CD4-positive, alpha-beta T cell treated with Interleukin-2 at 100 ng/mL for 4 hours (primary cell): ENCODE measurements around the gene ADARB2.

Source experiments
- DNase-seq: peaks from one replicate; pipeline ENCODE4 v3.0.0-alpha.2; 2020; ENCODE audit warnings: low spot score

Gene ADARB2

DNA sequence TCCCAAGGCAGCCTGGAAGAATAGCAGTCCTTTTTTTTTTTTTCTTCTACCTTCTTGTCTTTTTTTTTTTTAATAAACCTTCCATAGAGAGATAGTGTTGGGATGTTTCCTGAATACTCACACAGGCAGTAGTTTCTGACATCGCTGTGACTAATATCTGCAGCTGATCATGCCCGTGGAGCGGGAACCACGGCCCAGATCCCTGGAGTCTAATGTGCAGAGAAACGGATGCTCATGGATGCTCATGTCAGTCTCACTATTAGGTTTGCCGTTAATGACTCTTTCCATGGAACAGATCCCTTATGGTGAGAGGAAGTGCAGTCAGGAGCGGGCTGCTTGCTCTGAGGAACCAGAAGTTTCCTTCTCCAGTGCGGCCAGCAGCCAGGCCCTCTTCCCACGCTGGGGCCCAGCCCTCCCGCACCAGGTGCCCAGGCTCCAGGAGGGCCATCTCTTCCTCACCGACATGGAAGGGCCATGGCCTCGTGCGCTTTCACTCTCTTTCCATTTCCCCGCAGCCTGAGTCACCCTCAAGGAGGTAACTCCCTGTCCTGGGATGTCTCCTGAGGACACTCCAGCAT, 548.7 kb downstream of the ADARB2 start:
- no peak for DNase-seq

DNA sequence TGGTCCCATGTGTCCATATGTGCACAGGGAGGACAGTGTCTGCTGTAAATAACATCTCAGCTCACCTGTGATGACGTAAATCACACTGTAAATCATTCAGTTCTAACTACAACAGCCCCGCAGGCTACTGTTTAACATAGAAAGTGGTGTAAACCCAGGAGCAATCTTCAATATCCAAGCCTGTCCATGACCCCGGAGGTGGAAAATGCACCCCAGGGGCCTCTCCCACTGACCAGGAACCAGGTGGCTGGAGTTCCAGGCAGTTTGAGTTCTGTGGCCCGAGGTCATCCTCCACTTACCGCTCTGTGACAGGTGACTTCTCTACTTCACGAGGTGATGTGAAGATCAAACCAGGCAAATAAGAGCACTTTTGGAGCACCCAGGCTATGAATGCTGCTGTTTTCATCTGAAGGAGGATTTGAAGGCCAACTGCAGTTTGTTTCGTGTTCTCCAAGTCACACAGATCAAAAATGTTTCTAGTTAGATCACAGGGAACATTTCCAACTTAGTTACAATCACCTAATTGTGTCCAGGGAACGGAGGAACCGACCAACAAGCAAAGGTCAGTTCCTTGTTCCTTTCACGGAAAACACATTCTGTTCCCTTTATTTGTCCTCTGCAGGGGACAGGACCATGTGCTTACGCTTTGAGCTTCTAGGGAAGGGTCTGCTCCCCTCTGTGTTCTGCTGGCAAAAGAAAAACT, 549.3 kb downstream of the ADARB2 start:
- DNase-seq: no peak

DNA sequence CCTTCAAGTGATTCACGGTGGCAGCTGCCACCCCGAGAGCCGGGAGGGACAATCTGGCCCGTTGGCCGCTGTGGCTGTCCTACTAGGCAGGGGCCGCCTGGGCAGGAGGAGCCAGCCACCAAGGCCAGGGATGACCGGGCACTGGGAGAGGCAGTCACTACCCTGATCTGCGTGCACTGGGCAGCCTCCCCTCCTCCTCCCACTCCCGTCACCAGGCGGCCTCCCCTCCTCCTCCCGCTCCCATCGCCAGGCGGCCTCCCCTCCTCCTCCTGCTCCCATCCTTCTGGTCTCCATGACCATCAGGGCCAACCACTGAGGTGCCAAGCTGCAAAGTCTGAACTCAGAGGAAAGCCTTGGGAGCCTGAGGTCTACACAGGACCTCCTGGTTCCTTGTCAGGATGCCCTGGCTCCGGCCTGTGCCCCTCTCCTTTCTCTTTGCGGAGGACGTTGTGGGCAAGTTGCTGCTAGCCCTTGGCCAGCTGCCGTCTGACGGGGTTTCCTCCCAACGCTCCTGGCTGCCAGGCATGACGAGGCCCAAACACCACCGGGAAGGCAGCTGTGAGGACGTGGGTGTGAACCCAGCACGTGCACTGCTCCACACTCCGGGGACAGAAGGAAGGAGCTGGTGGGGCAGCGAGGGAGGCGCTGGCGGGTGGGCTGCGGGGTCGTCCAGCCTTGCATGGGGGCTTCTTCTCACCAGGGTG, 550.0 kb downstream of the ADARB2 start:
- DNase-seq: no peak

DNA sequence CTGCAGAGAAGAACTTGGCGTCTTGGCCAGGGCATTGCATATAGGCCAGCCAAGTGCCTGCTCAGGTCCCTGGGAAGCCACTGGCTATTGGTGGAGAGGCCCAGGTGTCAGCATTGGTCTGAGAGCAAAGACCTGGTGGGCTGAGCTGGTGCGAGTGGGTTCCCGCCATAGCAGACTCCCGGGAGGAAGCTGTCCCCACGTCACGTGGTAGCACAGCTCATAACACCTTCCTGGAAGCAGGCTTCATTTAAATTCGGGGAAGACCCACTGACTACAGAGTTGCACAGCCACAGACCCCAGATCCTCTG, 550.7 kb downstream of the ADARB2 start:
- DNase-seq: no peak

DNA sequence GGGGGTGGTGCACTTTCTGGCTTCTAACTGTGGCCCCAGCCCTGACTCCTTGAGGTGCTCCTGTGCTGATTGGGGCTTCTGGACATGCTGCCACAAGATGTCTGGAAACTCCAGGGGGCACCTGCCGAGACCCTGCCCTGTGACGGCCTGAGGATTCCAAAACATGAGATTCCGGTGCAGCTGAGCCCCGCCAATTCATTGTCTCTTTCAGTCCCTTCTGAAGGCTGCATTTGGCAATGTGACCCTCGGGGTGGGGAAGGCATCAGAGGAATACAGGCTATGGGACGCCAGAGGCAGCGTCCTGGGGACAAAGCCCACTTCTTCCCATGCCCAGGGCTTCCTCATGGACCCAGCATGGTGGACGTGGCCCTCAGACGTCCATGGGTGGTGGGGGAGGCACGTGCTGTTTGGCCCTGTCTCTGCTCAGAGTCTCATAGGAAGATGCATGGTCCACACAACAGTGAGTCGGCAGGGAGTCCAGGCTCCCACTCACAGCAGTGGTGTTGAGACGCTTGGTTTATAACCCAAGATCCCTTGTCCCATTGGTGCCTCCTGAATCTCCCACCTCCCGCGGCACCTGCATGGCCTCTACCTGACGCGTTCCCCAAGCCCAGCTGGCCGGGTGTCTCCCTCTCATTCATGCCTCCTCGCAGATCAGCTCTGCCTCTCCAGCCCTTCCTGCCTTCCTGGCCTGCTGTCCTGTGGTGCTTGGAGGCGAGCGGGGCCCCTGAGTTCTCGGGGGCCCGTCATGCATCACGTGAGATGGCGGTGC, 551.2 kb downstream of the ADARB2 start:
- DNase-seq: no peak

DNA sequence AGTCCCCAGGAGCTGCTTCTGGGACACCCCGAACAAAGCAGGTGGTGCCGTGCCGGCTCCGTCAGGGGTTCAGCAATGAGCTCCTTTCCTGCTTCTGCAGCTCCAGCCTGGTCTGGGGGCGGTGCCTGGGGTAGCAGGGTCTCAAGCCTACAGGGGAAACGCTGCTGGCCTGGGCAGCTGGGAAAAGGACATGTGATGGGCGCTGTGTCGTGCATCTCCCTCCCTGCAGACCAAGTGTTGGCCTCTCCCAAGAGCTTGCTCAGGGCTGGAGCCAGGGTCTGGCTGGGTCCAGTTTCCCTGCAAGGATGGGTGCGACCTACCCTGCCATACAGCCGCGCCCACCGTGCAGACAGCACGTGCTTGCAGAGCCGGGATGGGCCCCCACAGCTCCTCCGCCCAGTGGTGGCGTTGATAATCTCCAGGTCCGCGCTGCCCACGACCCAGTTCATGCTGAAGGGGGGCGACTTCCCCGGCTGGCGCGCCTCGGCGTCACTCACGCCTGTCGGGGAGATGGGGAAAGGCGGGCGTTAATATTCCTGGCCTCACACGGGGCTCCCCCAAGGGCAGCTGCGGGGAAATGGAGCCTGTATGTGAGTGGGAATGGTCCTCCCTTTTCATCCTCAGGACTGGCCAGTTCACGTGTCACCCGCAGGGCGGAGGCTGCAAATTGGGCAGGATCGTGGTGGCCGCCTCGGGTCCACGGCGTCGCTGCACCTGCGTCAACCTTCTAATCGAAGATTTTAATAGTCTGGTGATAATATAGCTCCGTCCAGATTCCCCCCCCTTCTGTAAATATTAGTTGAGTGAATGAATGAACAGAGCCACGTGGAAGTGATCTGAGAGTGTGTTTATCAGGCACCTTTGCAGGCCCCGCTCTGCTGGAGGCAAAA, 552.5 kb downstream of the ADARB2 start:
- DNase-seq: no peak

DNA sequence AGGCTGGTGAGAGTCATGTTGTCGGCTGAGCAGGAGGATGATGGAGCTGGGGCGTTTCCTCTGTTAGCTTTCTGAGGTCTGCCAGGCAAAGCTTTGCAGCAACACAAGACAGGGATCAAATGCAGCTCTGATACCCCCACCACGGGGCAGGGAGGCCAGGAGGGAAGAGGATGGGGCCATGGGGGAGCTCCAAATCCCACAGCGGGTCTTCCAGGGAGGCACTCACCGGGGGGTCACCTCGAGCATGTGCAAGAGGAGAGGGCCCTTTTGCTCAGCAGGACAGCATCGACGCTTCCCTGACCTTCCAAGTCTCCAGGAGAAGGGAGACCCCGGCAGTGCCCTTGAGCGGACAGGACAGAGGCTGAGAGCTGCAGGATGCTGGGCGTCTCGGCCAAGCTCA, 553.6 kb downstream of the ADARB2 start:
- no peak for DNase-seq

DNA sequence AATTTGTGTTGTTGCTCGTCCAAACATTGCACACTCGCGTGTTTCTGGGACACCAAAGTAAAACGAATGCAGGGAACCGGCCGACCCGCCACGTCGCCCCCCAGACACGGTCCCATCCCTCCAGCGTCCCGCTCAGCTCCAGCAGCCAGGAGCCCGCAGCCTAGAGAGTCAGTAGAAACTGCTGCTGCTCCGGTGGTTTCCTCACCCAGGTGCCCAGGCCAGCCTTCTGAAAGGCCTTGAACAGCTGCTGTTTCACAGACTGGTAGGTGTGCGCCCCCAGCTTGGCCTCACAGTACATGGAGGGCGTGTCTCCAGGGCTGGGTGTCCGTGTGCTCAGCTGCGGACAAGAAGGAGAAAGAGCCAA, 554.3 kb downstream of the ADARB2 start:
- no peak for DNase-seq

DNA sequence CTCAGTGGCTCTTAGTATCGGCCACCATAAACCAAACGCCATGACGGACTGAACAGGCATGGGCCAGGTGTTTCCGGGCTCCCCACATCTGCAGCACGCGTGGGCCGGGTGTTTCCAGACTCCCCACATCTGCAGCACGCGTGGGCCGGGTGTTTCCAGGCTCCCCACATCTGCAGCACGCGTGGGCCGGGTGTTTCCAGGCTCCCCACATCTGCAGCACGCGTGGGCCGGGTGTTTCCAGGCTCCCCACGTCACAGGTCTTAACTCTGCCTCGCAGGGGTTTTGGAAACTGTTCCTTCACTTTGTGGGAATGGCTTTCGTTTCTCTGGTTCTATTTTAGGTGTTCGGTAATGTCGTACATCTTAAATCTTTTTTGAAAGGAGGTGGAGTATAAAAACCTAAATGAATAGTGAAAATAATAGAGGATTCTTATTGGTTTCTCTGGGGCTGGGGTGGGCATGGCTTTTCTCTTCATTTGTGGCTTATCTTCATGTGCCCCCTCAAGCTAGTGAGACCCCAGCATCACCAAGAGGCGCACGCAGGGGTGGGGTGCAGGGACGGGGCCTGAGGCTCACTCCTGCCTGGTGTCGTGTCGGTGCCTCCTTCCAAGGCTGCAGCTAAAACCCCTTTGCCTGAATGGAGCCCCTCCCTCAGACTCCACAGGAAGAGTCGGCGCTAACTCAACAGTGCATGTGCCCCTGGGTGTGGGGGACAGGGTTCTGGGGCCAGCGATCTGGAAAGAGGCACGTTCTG, 554.9 kb downstream of the ADARB2 start:
- DNase-seq: no peak

DNA sequence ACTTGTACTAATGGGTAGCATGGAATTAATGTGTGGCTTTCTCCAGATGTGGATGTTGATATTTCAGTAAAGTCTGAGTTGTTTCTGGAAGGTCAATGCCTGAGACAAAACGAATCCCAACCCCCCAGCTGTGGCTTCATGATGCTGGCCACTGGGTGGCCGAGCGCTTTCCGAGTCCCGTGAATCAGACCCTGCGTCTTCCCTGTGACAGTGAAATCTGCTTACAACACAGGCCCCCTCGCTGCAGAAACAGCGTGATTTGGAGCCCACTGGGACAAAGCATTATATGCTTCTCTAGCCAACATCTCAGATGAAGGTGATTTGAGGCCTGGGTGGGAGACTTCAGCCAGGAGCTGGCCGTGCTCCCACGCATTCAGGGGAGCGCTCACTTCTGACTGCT, 556.5 kb downstream of the ADARB2 start:
- no peak for DNase-seq

DNA sequence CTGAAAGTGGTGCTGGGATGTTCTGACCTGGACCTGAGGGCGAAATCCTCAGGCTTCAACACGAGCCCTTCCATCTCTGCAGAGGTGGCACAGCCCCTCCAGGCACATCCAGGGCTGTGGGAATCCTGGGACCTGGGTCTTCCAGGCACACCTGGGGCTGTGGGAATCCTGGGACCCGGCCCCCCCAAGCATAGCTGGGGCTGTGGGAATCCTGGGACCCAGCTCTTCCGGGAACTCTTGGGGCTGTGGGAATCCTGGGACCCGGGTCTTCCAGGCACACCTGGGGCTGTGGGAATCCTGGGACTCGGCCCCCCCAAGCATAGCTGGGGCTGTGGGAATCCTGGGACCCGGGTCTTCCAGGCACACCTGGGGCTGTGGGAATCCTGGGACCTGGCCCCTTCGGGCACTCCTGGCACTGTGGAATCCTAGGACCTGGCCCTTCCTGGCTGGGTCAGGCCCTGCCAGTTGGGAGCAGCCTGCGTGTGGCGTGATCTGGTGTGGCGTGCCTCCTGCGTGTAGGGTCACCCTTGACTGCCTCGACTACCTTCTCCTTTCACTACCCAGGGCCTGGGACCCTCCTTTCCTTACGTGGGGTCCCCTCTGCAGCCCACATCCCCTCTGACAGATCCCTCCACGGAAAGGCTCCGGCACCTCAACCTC, 557.1 kb downstream of the ADARB2 start:
- DNase-seq: no peak

DNA sequence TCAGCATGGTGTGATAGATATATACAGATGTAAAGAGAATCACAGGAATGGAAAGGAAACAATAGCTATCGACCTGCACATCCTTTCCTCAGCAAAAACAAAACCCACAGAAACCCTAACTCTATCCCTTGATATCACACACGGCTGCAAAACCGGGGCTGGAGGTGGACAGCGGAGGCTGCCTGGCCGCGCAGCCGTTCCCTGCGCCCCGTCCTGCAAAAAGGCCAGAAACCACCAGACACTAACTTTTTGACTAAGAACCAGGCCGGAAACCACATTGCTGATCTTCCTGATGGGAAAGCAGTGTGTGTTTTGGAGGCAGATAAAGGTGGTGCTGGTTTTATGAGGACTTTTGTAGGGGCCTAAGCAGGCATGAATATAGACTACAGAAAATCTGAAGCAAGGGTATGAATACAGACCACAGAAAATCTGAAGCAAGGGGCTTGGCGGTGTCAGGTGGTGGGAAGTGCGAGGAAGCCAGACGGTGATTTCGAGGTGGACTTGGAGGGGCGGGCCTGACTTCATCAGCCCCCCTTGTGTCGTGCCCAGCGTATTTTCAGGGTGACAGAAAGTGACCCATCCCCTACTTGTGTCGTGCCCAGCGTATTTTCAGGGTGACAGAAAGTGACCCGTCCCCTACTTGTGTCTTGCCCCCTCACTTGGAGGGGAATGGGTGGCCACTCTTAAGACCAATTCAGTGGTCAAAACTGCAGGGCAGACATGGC, 557.8 kb downstream of the ADARB2 start:
- no peak for DNase-seq

DNA sequence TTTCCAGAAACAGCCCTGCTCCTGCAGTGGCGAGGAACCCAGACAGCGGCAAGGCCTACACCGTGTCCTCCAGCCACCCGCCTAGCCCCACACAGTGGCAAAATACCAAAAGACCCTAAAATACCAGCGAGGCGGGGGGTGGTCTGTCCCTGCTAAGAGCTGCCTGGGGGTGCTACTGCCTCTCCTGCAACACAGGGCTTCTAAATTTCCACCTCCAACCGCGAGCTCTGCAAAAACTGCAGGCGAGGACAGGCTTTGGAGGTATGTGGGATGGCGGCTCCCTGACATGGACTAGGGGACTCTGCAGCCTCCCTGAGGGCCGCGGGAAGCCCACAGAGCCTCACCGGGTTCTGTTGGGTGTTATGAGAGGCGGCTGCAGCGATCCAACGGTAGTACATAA, 558.8 kb downstream of the ADARB2 start:
- DNase-seq: no peak

DNA sequence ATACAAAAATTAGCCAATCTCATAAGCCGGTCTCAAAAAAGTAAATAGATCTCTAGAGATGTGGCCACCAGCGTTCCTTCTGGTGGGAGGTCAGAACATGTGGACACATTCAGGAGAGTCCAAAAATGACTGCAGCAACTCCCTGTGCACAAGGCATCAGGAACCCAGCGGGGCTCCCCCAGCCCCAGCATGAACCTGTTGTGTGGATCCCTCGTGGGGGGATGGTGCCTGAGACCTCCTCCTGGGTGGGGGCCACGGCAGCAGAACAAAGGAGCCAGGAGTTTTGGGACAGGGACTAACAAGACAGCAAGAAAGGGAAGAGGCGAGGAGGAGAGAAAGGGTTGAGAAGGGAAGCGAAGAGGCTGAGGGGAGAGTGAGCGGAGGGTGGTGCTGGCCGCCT, 559.4 kb downstream of the ADARB2 start:
- DNase-seq: no peak

DNA sequence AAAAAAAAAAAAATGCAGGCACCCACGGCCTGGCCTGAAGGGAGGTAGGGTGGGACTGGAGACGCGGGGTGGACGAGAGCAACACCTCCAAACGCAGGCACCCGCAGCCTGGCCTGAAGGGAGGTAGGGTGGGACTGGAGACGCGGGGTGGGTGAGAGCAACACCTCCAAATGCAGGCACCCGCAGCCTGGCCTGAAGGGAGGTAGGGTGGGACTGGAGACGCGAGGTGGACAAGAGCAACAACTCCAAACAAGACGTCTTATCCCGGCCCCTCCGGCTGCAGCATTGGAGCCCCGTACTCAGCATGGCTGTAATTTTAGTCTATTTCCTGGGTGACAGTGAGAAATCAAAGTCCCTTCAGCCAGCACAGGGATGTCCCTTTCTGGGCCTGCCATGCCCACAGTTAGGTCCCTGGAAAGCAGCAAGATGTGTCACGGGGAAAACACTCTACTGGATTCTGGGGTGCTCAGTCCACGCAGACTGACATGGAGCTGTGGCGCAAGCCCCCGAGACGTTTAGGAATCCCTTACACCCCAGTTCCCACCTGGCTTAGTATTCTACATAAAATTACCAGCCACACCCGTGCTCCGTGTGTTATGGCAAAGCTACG, 561.3 kb downstream of the ADARB2 start:
- DNase-seq: no peak

DNA sequence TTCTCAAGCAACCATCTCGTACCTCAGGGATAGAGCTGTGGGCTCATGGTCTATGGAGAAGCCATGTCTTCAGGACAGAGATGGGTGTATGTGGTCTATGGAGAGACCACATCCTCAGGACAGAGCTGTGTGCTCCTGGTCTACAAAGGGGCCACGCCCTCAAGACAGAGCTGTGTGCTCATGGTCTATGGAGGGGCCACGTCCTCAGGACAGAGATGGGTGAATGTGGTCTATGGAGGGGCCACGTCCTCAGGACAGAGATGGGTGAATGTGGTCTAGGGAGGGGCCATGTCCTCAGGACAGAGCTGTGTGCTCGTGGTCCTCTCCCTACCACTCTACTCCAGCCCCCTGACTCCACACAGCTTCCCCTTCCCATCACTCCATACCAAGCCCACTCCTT, 563.3 kb downstream of the ADARB2 start:
- DNase-seq: no peak

DNA sequence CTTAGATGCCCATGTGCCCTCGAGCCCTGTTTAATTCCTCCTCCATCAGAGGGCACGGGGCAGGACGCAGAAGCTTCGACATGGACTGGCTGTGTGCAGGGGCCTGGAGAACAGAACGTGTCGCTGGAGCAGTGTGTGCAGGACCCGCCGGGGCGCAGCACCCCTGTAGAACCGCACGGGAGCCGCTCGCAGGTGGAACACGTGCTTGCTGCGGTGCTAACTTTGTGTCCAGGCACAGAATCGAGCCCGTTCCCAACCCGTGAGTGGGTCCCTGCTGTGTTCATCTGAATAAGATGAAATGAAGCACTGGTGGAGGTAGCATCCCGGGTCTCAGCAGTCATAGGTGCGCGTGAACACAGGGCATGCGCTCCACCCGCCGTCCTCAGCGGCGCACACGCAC, 564.2 kb downstream of the ADARB2 start:
- no peak for DNase-seq

DNA sequence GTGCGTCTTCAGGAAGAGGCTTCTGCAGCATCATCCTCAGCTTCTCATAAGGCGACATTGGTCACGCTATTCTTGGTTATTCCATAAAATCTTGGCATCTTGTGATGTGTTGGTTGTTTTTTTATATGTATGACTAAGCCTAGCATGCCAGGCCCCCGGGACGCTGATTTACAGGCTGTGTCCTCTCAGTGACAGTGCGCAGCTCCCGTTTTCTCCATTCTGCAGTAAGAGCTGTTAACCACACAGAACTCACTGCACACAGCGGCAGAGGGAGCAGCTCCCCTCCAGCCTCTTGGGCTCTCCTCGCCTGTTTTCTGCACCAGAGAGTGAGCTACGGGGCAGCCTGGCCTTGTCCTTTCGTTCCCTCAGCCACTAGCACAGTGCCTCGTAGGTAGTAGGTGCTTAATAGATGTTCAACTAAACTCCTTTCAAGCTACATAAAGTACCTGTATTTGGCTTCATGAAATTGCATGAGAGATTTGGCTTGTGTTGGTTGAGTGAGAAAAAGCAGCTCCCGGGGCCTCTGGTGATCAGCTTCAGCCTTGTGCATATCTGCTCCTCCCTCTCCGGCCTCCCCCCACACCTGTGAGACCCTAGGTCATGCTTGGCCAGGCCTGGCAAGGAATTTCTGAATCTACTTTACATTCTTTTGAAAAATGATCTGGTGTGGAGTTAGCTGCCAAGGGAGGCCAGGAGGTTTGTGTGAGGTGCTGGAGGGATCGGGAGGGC, 564.9 kb downstream of the ADARB2 start:
- no peak for DNase-seq

DNA sequence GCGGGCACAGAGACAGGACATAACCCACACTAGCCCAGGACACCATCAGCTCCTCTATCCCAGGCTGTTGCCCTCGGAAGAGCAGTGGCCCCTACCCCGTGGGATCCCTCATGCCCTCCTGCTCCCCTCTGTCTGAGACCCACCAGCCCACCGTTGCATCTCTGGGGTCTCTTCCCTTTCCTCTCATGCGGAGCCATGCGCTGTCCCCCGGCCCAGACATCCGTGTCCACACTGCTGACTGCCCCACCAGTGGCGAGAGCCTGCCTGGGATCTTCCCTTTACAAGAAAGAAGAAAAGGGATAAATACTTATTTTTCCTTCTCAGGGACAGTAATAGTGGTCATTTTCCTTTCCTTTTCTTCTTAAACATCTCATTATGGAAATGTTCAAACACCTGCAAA, 565.7 kb downstream of the ADARB2 start:
- no peak for DNase-seq
